Activated naive CD8-positive, alpha-beta T cell treated with anti-CD3 and anti-CD28 coated beads, Interleukin-2, amount 50 U/mL, for 16 hours (primary cell): ENCODE results near the gene PIK3R4.

Experiments
- DNase-seq: peaks from one replicate; pipeline ENCODE4 v3.0.0-alpha.2; 2020; ENCODE audit warnings: low read depth, low spot score

PIK3R4 gene

GRCh38 chr3:130746246-130747039 lies at the start of gene PIK3R4:
PIK3R4 (minus strand) TSS chr3:130746829; CDS start chr3:130745218, 1,611 bp downstream.
- DNase-seq = peak; percentile 92

DNA sequence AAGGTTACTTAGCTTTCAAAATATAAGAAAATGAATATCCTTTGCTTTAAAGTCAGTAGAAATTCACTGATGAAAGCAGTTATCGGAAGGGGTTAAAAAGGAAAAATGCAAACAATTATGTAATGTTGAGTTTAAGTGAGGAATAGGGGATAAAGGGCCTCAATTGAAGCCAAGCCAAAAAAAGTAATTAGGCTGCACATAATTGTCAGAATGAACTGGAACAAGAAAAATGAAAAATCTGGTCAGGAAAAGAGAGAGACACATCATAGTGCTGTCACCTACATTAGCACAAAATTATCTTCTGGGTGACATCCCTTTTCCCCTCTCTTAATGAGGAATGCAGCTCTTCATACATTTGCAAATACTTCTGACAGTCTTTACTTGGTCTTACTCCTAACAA lies 48.8 kb upstream of the PIK3R4 start:
- DNase-seq = no peak

- no peak for DNase-seq
These were observed 45.6 kb upstream of the PIK3R4 start for GRCh38 chr3:130792246-130792645.

GRCh38 chr3:130789782-130790322 lies 43.2 kb upstream of the PIK3R4 start:
- DNase-seq = no peak

- DNase-seq = no peak
These were observed 40.9 kb upstream of the PIK3R4 start for GRCh38 chr3:130787422-130788068.

- no peak for DNase-seq
These were observed 39.7 kb upstream of the PIK3R4 start for GRCh38 chr3:130786306-130786705.

GRCh38 chr3:130783629-130784028 lies 37.0 kb upstream of the PIK3R4 start:
- no peak for DNase-seq

DNA sequence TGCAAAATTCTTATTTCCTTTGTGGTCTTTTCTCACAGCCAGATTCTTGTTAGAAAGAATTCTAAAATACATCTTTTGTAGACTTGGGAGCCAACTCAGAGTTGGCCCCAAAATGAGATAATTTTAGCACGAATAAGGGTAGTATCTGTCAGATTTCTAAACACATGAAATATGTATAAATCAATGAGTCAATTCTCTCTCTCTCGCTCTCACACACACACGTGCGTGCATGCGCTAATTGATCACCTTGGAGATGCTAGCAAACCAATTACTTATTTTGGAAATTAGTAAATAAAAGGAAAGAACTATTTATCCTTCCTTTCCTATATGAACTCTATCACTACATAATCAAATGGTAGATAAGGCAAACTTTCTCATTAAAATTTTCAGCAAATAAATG lies 32.9 kb upstream of the PIK3R4 start:
- DNase-seq = no peak

DNA sequence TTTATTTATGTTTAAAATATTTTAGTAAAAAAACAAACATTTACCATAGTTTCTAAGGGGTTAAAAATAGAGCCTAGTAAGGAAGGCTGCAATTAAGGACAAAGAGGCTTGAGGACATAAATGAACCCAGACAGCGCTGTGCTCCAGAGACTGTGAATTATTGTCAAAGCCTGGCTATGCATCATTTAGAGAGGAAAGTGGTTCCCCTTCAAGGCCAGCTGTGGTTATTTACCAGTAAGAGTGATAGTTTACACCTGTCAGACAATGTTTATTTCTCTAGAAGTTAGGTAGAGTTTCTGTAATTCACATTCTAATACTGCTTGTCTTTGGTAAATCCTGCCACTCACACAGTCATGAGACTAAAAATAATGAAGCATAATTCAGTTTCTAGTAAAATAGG lies 32.4 kb upstream of the PIK3R4 start:
- DNase-seq = no peak

DNA sequence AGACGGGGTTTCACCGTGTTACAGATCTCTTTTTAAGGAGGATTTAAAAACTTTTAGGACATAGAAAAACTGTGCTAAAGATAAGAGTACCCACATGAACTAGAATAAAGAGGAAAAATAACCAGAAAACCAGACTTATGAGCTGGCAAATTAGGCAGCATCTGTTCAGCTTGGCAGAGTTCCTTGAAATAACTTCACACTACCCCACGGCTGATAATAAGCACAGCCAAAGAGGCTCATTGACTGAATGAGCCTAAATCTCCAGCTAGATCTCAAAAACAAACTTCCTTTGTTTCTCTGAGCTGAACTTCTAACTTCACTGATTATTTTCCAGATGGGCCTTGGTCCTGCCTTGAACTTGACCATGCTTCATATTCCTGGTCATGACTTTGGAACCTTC lies 26.7 kb upstream of the PIK3R4 start:
- DNase-seq = no peak

- DNase-seq = no peak
These were observed 25.5 kb upstream of the PIK3R4 start for GRCh38 chr3:130772129-130772528.

- no peak for DNase-seq
These were observed 24.0 kb upstream of the PIK3R4 start for GRCh38 chr3:130770644-130771043.

- no peak for DNase-seq
These were observed 15.2 kb upstream of the PIK3R4 start for GRCh38 chr3:130761730-130762311.

DNA sequence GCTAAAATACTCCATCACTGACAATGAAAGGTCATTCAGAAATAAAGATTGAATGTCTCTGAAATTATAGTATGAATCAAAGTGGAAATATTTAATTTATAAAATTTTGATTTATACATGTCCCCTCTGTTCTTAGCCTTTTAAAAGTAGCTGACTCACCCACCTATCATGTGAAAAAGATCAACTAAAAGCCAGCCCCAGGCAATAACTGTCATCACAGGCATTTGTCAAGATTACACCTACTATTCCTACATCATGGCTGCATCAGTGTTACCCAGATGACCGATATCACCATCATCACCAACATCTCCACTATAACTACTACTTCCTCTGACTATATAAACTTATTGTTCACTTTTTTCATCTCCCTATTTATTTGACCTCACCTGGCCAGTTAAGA lies 14.3 kb upstream of the PIK3R4 start:
- no peak for DNase-seq

GRCh38 chr3:130759692-130760338 lies 13.2 kb upstream of the PIK3R4 start:
- DNase-seq = no peak

DNA sequence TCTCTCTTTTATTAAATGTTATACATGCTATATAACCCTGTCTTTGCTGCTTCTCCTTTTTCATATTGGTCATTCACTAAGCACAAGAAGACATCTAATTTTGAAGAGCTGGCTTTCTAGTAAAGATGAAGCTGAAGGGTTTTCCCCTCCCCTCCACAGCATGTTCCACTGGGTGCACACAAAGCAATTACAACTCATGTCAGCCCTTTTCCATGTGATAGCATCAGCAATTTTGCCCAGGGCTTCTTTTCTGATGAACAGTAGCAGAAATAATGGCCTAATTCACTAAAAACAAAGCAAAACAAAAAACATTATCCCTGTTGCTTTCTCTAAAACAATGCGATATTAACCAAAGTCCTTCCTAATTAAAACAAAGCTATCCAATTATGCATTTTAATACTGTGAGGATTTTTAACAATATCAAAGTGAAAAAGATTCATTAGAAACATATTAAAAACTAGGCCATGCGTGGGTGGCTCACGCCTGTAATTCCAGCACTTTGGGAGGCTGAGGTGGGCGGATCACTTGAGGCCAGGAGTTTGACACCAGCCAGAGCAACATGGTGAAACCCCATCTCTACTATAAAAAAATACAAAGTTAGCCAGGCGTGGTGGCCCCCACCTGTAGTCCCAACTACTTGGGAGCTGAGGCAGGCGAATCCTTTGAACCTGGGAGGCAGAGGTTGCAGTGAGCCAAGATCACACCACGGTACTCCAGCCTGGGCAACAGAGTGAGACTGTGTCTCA lies 12.2 kb upstream of the PIK3R4 start:
- DNase-seq = no peak

GRCh38 chr3:130757611-130758150 lies 11.1 kb upstream of the PIK3R4 start:
- DNase-seq = no peak

GRCh38 chr3:130755666-130756065 lies 9.0 kb upstream of the PIK3R4 start:
- DNase-seq = no peak

- DNase-seq = no peak
These were observed 2.4 kb upstream of the PIK3R4 start for GRCh38 chr3:130748981-130749380.

DNA sequence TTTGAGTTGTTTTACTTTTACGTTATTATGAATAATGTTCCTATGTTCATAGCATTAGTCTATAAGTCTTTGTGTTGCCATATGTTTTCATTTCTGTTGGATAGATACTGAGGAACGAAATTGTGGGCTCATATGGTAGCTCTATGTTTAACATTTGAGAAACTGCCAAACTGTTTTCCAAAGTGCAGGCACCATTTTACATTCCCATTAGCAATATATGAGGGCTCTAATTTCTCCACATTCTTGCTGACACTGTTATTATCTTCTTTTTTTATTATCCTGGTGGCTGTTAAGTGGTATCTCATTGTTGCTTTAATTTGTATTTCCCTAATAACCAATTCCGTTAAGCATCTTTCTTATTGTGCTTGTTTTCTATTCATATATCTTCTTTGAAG lies 1.8 kb upstream of the PIK3R4 start:
- DNase-seq = no peak

DNA sequence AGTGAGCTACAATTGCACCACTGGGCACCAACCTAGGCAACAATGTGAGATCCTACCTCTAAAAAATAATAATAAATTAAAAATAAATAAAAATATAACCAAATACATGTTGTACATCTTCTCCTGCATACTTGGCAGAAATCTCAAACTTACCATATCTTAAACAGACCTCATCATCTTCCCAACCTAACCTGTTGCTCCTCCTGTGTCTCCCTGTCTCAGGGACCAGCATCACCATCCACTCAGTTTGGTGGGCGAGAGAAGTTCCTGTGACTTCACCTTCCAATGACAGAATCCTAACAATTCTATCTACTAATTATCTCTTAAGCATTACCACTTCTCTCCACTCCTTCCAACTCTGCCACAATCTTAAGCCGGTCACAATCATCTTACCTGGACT lies 3.3 kb downstream of the PIK3R4 start:
- no peak for DNase-seq
